ENCODE results near the gene ATP1A3. TPM values are rescaled to one million over a fixed set of nuclear protein-coding genes. Genes with fewer than 3 reads are reported as not detected.

Gene ATP1A3
- total RNA-seq, 4 donors from 2014 or later = 0.55 TPM; not detected in 3

DNA sequence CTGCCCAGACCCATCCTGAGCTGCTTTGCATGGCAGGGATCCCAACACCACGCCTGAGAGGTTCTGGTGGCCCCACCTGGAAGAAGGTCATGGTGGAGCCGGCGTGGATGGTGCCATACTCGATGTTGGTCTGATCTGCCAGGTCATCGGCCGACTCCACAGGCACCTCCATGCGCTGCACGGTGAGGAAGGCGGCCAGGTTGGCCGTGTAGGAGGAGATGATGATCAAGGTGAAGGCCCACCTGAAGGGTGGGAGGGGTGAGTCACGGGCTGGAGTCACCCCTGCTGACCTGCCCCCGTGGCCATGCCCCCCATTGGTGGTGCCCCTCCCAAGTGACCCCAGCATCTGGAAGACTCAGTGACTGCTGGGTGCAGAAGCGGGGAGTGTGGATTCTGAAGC lies 12.5 kb upstream of the ATP1A3 start:
- DNase-seq = no peak
- Histone ChIP-seq H3K27me3 (no peaks in the 10 kb centered on the region), H3K4me1 (no peaks in the 10 kb centered on the region), H3K4me3 (no peak overlapping the region), H3K27ac (no peak overlapping the region), H3K36me3 (no peaks in the 10 kb centered on the region), H3K9me3 (no peaks in the 10 kb centered on the region)
- no peak for TF ChIP-seq CTCF (IDR thresholded peaks at IDR 0.05)
- TF ChIP-seq POLR2A (IDR thresholded peaks at IDR 0.05) = no peak
- intact Hi-C loops (cut with DNase I; ENCODE audit: low total_unique reads) = no loop called here

DNA sequence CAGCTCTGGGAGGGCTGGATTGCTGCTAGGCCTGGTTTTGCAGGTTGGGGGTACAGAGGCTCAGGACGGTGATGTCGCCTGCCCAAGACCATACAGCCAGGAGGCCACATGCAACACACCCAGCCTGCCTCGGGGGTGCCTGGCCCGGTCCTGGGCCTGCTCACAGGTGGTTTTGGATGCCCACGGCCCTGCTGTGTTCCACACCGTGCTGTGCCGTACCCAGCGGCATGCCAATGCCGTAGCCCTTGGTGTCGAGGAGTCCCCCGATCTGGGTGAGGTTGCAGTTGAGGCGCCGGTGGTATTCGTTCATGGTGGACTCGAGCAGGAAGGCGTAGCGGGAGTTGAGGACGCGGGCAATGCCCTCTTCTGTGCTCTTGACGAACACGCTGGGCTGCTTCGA lies 11.5 kb upstream of the ATP1A3 start:
- Histone ChIP-seq H3K4me1 (no peaks in the 10 kb centered on the region), H3K9me3 (no peaks in the 10 kb centered on the region), H3K27me3 (no peaks in the 10 kb centered on the region), H3K4me3 (no peak overlapping the region), H3K27ac (no peak overlapping the region), H3K36me3 (no peaks in the 10 kb centered on the region)
- no peak for DNase-seq
- intact Hi-C loops (cut with DNase I; ENCODE audit: low total_unique reads) = no loop called here
- no peak for TF ChIP-seq POLR2A (IDR thresholded peaks at IDR 0.05)
- no peak for TF ChIP-seq CTCF (IDR thresholded peaks at IDR 0.05)

DNA sequence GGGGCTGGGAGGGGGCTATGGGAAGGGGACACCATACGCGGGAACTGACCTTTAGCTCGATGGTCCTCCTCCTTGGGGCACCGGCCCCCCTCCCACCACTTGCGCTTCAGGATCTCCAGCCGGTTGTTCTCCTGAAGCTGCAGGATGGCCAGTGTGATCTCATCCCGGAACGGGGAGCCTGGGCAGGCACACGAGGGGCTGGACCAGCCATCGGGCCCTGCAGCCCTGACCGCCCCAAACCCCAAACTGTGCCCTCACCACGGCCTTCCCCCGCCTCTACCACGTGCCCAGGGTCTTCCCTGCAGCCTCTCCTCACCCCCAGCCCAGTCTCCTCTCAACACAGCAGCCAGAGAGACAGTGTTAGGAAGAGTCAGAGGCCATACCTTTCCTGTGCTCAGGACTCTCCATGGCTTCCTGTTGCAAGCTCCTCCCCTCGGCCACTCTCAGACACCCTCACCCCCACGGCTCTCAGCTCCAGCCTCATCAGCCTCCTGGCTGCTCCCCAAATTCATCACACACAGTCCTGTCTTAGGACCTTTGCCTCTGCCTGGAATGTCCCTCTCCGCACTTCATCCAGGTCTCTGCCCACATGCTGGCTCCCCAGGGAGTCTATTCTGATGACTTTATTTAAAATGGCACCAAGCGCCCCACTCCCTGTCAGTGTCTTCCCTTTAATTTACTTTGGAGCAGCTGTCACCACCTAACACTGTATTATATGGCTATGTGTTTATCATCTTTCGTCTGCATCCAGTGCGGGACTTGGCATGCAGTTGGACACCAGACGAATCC lies 9.7 kb upstream of the ATP1A3 start:
- Histone ChIP-seq H3K9me3 (no peaks in the 10 kb centered on the region), H3K4me3 (no peak overlapping the region), H3K27me3 (no peaks in the 10 kb centered on the region), H3K27ac (no peak overlapping the region), H3K36me3 (no peaks in the 10 kb centered on the region), H3K4me1 (no peaks in the 10 kb centered on the region)
- no peak for DNase-seq
- intact Hi-C loops (cut with DNase I; ENCODE audit: low total_unique reads) = no loop called here
- TF ChIP-seq CTCF (IDR thresholded peaks at IDR 0.05) = no peak
- TF ChIP-seq POLR2A (IDR thresholded peaks at IDR 0.05) = no peak

GRCh38 chr19:41999878-42000208 lies 5.8 kb upstream of the ATP1A3 start:
- no peak for TF ChIP-seq CTCF (IDR thresholded peaks at IDR 0.05)
- no peak for TF ChIP-seq POLR2A (IDR thresholded peaks at IDR 0.05)
- Histone ChIP-seq H3K9me3 (no peaks in the 10 kb centered on the region), H3K27ac (no peak overlapping the region), H3K4me3 (no peak overlapping the region), H3K4me1 (peaks cover 0 to 4% of the 10 kb centered on the region in 2 donors), H3K27me3 (peaks cover 8 to 12% of the 10 kb centered on the region in 2 donors), H3K36me3 (no peaks in the 10 kb centered on the region)
- DNase-seq = no peak
- intact Hi-C loops (cut with DNase I; ENCODE audit: low total_unique reads) = no loop called here

- intact Hi-C loops (cut with DNase I; ENCODE audit: low total_unique reads) = no loop called here
- DNase-seq = no peak
- Histone ChIP-seq H3K27me3 (peaks cover 10 to 12% of the 10 kb centered on the region in 2 donors), H3K9me3 (no peaks in the 10 kb centered on the region), H3K27ac (no peak overlapping the region), H3K36me3 (no peaks in the 10 kb centered on the region), H3K4me1 (peaks cover 0 to 4% of the 10 kb centered on the region in 2 donors), H3K4me3 (no peak overlapping the region)
- TF ChIP-seq POLR2A (IDR thresholded peaks at IDR 0.05) (no peak), CTCF (IDR thresholded peaks at IDR 0.05) (no peak)
These were observed 5.2 kb upstream of the ATP1A3 start for GRCh38 chr19:41999071-41999877.
